HG03520 (cell line): ENCODE measurements around the gene IDUA.

Experiments used
- ATAC-seq: cut with Tn5 transposase; IDR thresholded peaks from one replicate; pipeline ENCODE4 v1.9.1; 2021; ENCODE audit warnings: mild to moderate bottlenecking, moderate library complexity; ENCODE audit not compliant: unreplicated experiment

IDUA gene

DNA sequence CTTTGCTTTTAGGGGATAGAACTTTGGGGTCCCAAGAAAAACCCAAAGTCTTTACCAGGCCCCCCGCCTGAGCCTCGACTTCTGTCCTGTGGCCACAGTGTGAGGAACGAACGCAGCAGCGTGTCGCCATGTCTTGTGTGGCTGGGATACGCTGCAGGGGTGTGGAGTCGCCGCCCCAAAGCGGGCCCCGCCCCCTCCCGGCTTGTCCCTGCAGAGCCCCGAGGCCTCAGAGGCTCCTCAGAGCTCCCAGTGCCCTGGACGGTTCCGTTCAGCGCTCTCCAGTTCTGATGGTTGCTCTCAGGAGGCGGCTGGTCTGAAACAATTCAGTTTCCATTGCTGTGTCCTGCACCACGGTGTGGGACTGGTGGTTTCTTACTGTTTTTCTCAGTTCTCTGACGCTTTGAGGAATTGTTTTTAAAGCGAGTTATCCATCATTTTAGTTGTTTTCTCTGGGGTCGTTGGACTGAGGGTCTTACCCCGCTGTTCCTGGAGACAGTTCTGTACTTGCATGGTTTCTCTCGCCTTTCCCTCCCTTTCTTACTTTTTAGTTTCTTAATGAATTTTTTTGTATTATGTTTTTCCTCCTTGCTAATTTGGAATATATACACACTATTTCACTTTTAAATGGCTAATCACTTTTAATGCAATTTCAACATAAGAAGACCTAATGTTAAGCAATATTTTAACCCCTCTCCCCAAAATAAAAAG lies 1.6 kb upstream of the IDUA start:
- no peak for ATAC-seq

DNA sequence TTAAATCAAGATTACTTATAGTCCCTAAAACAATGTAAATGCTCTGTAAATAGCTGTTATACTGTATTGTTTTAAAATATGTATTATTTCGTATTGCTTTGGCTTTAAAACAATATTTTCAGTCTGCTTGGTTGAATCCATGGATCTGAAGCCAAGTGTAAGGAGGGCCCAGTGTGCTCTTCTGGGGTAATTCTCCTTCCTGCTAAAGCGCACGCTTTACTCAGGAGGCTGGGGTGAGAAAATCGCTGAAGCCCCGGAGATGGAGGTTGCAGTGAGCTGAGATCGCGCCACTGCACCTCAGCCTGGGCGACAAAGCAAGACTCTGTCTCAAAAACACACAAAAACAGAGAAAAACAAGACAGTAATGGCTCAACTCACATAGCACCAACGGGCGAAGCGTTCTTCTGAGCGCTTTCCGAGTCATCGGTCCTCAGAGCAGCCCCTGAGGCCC lies 391 bp upstream of the IDUA start:
- peak; percentile 18 for ATAC-seq

DNA sequence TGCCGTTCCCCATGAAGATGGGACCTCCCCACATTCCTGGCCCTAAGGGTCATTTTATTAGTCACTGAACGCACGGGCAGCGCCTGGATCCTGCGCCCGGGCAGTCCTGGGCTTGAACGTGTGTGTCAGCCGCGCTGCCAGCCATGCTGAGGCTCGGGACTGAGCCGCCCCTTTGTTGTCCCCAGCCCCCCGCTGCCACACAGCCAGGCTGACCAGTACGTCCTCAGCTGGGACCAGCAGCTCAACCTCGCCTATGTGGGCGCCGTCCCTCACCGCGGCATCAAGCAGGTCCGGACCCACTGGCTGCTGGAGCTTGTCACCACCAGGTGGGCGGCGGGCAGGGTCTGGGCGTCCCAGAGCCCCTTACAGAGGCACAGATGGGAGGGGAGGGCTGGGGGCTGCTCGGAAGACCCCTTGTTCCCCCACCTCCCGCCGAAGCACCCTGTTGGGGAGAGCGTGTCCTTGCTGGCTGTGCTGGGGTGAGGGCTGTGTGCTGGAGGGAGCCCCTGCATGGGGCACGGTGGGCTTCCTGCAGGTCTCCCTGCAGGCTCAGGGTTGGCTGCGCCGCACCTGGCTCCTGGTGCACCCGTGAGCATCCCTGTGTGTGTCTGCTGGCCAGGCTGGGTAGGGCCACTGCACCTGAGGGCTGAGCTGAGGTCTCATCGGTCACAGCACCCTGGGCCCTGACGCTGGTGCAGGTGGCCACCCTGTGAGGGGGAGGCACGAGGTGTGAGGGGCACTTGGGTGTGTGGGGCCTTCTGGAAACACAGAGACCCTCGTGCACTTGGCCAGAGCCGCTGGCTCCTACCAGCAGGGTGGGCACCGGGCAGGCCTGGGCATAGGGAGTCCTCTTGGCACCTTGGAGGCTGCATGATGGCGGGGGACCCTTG lies 1.0 kb downstream of the IDUA start:
- no peak for ATAC-seq

DNA sequence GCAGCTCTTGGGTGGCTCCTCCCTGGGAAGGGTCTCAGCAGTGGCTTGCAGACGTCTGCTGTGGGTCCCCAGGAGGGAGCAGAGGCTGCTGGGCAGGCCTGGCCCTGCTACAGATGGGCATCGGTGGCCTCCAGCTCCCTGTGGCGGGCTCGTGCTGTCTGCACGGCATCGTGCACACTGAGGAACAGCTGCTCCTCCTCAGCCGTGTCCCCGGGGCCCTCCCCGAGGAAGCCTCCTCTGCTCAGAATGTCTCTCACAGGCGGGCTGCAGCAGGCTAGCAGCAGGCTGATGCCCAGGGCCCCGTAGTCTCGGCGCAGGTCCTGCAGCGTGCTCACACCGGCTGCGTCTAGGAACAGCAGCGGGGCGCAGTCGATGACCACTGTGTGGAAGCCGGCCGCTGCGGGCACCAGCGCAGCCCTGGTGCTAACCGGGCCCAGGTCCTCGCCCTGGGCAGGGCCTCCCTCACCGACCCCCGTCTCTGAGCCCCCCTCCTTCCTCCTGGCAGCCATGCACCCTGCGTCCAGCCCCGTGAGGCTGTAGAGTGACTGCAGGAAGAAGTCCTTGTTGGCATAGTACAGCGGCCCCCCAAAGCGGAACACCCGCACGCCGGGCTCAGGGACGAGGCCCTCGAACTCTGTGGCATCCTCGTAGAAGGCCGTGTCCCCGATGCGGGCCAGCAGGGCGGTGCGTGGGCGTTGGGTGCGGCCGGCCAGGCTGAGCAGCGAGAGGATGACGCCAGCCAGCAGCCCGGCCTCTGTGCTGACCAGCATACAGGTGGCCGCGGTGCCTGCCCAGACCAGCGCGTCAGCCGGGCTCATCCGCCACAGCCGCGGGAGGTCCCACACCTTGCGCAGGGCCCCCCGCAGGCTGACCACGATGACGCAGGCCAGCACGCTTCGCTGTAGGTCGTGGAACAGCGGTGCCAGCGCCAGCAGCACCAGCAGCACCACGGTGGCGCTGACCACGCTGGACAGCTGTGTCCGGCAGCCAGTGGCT lies 2.2 kb downstream of the IDUA start:
- ATAC-seq, result no peak

DNA sequence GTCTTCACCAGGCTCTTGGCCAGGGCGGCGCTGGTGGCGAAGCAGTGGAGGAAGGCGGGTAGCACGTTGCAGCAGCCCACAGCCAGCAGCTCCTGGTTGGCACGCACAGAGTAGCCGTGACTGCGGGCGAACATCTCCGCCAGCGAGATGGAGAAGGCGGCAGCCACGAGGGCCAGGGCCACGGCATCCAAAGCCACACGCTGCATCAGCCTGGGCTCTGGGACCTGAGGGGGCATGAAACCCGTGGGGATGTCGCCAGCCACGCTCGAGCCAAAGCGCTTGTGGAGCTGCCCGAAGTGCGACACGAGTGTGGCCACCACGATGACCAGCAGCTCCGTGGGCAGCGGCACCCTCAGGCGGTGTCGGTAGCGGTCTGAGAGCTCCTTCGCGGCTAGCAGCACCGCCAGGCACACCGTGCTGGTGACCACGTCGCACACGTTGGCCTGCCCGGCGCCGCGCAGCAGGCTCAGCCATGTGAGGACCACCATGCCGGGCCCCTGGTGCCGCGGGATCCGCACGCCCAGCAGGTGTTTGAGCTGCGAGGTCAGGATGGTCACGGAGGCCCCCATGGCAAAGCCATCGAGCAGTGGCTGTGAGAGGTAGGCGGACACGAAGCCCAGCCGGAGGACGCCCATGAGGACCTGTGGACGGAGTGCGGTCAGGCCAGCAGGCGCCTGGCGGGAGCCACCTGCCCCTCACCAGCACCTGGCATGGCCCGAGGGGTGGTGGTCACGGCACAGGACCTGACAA lies 3.1 kb downstream of the IDUA start:
- no peak for ATAC-seq

DNA sequence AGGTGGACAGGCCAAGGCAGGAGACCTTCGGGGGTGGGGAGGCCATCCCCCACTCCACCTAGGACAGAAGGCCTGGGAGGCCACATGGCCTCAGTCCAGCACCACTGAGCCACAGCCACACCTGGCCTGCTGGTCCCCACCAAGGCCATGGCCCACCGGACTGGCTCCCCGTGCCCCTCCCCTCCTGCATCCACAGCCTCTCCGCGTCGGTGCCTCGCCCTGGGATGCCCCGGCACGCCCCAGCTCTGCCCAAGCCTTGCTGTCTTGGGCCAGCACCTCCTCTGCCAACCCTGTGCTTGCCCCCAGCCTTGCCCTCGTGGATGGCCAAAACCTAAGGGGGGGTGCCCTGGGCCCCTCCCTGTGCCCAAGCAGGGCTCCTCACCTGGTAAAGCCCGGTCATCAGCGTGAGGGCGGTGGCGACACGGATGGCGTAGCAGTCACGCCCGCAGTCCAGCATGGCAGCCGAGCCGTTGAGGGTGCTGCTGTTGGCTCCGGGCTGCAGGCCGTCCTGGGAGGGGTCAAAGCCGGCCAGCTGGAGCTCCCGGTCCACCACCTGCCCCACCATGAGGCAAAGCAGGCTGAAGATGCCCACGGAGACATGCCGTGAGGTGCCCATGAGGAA lies 4.0 kb downstream of the IDUA start:
- ATAC-seq, result no peak

DNA sequence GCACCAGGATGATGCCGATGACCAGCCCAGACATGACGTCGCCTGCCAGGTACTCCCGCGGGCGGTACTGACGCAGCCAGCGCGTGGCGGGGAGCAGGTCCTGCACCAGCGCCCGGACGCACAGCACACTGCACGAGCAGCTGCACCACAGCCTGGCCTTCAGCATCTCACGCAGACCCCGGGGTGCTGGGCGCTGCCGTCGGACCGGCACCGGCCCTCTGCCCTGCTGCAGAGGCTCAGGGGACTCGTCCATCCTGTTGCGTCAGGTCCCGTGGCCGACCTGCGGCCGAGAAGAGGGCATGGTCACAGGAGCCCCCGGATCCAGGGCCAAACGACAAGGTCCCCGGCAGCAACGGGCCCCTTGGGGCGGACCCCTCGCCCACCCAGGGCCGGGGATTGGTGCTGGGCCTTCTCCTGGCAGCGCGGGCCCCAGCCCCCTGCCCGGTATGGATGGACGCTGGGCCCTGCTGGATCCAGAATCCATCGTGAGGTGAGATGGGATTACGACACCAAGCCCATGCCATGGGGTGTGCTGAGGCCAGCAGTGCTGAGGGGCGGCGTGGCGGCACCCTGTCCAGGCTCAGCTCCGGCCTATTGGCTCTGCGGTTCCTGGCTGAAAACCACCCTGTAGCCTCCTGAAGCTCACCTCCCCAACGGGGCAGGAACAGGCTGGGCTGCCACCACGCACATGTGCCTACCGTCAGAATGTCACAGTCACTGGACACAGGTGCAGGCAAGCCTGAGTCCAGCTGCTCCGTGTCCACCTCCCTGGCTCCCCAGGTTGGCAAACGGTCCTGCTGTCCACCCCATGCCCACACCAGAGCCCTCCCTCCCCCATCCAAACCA lies 4.8 kb downstream of the IDUA start:
- ATAC-seq, result no peak

DNA sequence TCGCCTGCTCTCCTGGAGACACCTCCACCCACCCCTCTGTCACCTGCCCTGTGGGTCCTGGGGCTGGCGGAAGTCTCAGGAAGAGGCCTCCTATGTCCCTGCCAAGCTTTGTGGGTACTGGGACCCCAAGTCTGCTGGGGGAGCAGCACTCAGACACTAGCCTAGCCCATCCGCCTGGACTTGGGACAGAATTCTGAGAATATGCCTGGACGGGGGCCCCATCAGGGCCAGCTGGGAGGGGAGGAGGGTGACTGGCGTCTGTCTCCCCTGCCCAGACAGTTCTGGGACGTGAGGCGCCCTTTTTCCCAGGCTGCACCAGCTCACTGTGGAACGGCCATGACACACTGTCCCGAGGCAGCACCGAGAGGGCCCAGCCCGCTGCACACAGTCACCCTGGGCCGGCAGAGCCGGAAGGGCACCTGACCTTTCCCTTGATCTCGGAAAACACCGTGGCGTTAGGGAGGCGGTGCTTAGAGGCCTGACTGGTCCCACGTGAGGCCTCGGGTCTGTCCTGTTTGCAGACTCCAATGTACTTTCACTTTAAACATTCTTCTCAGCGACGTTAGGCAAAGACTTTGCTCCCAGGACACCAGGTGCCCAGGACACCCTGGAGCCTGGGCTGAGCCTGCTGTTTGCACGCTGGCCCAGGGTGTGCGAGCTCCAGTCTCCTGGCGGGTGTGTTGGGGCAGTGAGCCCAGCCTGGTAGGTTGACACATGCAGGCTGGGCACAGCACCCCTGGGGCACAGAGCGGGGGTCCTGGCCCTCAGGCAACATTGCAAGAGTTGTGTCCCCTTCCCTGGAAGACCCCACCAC lies 5.7 kb downstream of the IDUA start:
- peak; percentile 68 for ATAC-seq

DNA sequence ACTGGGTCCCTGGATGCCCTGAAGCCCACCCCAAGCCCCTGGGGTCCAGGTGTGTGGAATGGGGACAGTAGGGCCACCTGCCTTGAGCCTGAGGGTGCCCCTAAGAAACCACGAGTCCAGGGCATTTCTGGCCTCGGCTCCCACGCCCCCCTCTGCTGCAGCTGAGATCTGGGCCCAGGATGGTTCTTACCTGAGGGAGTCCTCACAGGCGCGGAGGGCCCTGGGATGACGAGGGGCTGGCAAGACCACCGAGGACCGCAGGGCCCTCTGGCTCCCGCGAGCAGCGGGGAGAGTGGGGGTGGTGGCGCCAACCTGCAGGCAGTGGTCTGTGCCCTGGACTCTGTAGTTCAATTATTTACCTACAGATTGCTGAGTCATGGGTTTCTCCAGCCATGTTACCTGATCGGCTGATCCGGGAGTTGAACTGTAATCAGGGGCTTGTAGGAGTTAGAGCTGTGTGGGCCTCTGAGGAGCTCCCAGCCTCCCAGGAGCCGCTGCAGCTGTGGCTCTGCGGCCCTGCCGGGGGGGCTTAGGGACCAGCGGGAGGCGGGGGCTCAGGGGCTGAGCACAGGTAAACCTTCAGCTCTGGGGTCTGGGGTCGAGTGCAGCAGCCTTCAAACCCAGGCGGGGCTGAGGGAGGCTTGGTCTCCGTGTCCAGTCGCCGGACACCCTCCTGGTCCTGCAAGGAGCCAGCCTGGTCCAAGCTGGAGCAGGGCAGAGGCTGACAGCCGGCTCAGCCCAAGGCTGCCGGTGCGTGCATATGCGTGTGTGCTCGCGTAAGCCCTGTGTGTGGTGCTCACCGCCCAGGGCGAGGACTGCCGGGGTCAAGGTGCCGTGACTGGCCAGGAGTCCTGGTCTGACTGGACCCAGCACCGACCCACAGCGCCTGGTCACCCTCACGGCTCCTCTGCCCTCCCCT lies 6.5 kb downstream of the IDUA start, which contains the start of gene SLC26A1:
Gene SLC26A1, minus strand, starts transcription at position 294 of the 919 bp plus-strand sequence. CDS start 1,701 bp downstream, outside the sequence.
- no peak for ATAC-seq

DNA sequence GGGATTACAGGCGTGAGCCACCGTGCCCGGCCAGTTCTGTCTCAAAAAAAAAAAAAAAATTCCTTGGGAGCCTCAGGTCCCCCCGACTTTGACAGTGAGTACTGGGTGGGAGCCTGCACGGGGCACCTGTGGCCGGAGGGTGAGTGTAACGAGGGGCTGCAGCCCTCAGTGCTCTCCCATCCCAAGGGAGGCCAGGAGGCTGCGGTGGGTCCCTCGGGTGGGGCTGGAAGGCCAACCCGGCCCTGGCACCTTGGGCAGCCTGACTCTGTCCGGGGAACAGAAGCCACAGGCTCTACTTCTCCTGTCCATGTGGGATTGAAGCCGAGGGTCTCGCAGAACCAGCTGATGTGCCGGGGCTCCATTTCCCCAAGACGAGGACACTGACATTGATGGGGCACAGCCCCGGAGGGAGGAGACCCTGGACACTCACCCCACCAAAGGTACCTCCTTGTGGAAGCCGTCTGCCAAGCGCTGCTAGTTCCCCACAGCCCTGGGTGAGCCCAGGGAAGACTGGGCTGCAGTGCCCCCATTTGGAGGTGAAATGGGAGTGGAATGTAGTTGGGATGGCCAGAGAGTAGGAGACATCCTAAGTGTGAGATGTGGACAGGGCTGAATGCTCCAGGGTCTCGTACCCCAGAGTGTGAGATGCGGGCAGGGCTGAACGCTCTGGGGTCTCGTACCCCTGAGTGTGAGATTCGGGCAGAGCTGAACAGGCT lies 8.6 kb downstream of the IDUA start:
- no peak for ATAC-seq

DNA sequence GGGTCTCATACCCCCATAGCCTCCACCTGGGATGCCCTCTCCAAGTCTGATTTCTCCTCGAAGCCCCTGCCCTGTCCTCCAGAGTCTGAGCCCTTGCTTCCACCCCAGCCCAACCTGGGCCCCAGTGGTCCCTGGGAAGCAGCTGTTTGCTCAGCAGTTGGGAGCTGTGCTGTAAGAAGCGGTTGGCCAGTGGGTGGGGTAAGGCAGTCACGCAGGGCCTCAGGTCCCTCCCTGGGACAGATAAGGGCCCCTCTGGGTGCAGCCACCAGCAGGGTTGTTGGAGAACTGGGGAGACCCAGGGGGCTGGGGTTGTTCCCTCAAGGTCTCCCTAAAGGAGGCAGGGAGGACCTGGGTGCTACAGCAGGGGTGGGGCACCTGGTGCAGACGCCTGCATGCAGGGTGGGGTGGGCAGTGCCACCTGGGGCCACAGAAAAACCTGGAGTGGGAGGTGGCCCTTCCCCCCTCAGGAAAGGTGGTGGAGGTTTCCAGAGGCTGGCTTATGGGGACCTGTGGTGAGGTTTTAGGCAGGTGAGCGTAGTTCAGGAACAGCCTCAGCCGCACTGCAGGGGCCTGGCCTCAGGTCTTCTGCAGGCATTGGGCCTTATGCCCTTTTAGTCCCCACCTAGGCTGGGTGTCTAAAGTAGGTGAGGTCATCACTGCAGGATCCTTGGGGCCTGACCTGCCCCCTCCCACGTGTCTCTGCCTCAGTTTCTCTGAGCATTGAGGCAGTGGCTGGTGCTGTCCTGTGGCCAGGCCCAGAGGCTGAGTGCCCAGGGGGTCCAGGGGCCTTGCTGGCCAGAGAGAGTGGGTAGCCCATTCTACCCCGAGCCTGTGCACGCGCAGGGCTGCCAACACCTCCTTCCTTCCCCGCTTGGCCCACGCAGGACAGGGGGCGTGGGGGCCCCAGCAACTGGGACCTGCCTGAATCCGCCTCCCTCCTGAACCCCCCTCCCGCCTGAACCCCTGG lies 9.5 kb downstream of the IDUA start:
- no peak for ATAC-seq

DNA sequence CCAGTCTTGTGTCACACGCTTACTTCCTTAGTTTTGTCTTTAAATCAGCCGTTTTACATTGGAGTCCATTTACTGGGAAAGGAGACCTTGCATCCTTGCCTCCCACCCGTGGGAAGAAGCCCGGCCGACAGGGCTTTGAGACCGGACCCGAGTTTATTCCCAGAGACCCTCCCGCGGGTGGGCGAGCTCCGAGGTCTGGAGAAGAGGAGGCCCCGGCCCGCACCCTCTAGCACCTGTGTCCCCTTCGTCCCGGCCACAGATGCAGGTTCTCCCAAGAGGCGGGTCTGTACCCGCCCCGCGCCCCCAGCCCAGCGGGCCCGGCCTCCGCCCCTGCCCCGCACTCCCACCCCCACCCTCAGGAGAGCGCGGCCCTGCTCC lies 10.1 kb downstream of the IDUA start:
- ATAC-seq, result no peak

DNA sequence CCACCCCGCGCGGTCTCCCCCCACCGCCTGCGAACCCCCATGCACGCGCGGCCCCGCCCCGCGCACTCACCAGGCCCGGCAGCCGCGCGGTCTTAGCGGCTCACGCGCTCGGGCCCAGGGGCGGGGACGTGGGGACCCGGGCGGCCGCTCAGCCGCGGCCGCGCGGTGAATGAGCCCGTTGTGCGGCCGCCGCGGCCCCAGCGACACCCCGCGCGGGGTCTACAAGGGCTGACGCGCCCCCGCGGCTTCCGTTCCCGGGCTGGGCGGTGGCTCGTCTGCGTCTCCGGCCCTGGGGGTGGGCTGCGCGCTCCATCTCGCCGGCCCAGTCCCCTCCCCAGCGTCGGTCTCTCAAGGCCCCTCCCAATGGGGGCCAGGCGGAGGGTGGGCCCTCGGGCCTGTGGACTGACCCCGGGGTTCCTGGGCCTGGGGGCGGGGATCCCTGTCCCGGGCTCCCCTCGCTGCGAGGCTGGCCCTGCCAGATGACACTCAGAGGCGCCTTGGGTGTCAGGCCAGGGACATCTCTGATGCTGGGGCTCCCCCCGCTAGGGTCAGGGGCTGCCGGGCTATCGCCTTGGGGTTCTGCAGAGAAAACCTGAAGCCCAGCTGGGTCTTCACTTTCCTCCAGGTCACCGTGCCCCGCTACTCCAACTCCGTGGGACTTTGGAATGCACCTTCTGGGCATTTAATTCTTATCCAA lies 10.7 kb downstream of the IDUA start:
- no peak for ATAC-seq

DNA sequence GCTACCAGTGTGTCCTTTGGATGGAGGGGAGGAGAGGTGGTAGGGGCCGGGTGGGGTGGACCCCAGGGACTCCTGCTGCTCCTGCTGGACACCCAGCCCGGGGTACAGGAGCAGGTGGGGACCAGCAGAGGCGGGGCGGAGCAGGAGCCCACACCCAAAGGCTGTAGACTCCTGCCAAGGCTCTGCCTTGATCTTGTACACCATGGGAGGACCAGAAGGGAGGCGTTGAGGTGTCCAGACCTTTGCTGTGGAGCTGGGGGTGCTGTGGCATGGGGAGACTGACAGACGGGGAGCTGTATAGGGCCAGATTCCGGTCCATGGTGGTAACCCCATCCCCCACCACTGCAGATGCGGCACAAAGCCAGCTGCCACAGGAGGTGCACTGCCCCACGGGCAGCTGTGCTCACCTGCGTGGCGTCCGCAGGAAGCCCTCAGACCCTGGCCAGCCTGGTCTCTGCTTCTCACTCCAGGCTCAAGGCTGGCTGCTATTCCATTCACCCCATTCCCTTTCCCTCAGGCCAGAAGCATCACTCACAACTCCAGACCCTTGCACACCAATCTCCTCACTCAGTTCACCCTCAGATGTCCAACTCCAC lies 11.3 kb downstream of the IDUA start:
- no peak for ATAC-seq
